HEK293T (cell line): ENCODE data around the gene CYP19A1.

Experiments used
- ARNT ChIP-seq: fragments of 450-650 bp; IDR thresholded peaks from 2 replicates; pipeline ENCODE4 v1.6.1; 2017; ENCODE audit warnings: mild to moderate bottlenecking
- BHLHE40 ChIP-seq: fragments of 450-650 bp; IDR thresholded peaks from 2 replicates; pipeline ENCODE4 v1.6.1; 2016; ENCODE audit warnings: mild to moderate bottlenecking, moderate library complexity, borderline replicate concordance
- CTBP1 ChIP-seq: fragments of 450-650 bp; IDR thresholded peaks from 2 replicates; pipeline ENCODE4 v1.6.1; 2016; ENCODE audit warnings: borderline replicate concordance
- ELF4 ChIP-seq: fragments of 450-650 bp; IDR thresholded peaks from 2 replicates; pipeline ENCODE4 v1.6.1; 2017; ENCODE audit warnings: antibody characterized with exemption
- FOXA1 ChIP-seq: fragments of 450-650 bp; IDR thresholded peaks from 2 replicates; pipeline ENCODE4 v1.6.1; 2016; ENCODE audit warnings: mild to moderate bottlenecking
- FOXK2 ChIP-seq: fragments of 450-650 bp; IDR thresholded peaks from 2 replicates; pipeline ENCODE4 v1.6.1; 2016; ENCODE audit warnings: mild to moderate bottlenecking
- FOXM1 ChIP-seq: fragments of 450-650 bp; IDR thresholded peaks from 2 replicates; pipeline ENCODE4 v1.6.1; 2017; ENCODE audit warnings: mild to moderate bottlenecking, borderline replicate concordance
- HDGF ChIP-seq: fragments of 450-650 bp; IDR thresholded peaks from 2 replicates; pipeline ENCODE4 v1.6.1; 2017; ENCODE audit warnings: antibody characterized with exemption, borderline replicate concordance
- NFRKB ChIP-seq: fragments of 450-650 bp; IDR thresholded peaks from 2 replicates; pipeline ENCODE4 v1.6.1; 2016; ENCODE audit warnings: mild to moderate bottlenecking, moderate library complexity
- SP1 ChIP-seq: fragments of 450-650 bp; IDR thresholded peaks from 2 replicates; pipeline ENCODE4 v1.6.1; 2017
- SUZ12 ChIP-seq: fragments of 450-650 bp; IDR thresholded peaks from 2 replicates; pipeline ENCODE4 v1.6.1; 2016; ENCODE audit warnings: mild to moderate bottlenecking
- TARDBP ChIP-seq: fragments of 450-650 bp; IDR thresholded peaks from 2 replicates; pipeline ENCODE4 v1.6.1; 2016
- TF ChIP-seq, protein P1 (sequence below): fragments of 450-650 bp; IDR thresholded peaks from 2 replicates; pipeline ENCODE4 v1.6.1; 2016

- TF ChIP-seq FOXM1, result no peak
- TF ChIP-seq SP1, result no peak
- no peak for TF ChIP-seq BHLHE40
- no peak for TF ChIP-seq ELF4
- TF ChIP-seq TARDBP, result no peak
- no peak for TF ChIP-seq SUZ12
- no peak for TF ChIP-seq NFRKB
- no peak for TF ChIP-seq CTBP1
- TF ChIP-seq HDGF, result no peak
- TF ChIP-seq FOXK2, result no peak
- TF ChIP-seq FOXA1, result no peak
- no peak for TF ChIP-seq ARNT
- TF ChIP-seq, protein P1, sequence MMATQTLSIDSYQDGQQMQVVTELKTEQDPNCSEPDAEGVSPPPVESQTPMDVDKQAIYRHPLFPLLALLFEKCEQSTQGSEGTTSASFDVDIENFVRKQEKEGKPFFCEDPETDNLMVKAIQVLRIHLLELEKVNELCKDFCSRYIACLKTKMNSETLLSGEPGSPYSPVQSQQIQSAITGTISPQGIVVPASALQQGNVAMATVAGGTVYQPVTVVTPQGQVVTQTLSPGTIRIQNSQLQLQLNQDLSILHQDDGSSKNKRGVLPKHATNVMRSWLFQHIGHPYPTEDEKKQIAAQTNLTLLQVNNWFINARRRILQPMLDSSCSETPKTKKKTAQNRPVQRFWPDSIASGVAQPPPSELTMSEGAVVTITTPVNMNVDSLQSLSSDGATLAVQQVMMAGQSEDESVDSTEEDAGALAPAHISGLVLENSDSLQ, result no peak
Measured at GRCh38 chr15:51365417-51365816, 27.0 kb upstream of the CYP19A1 start.
